DOHH2 (cell line): ENCODE measurements around the gene TAS1R2.

Experiments
- H3F3A ChIP-seq: fragments of 200-600 bp; sonication (generic), shearing (Covaris generic); 2 replicates; pipeline ENCODE4 v1.6.0; 2016; ENCODE audit warnings: antibody characterized with exemption, mild to moderate bottlenecking; ENCODE audit not compliant: control insufficient read depth, insufficient read depth
- H3K27ac ChIP-seq: fragments of 200-600 bp; sonication (generic); 2 replicates; pipeline ENCODE4 v1.5.1; 2014; ENCODE audit warnings: low read depth, mild to moderate bottlenecking, low read length, moderate library complexity
- H3K27me3 ChIP-seq: fragments of 200-600 bp; sonication (generic); 2 replicates; pipeline ENCODE4 v1.6.1; 2014; ENCODE audit warnings: mild to moderate bottlenecking, low read length, mixed read lengths; ENCODE audit not compliant: control insufficient read depth
- H3K36me3 ChIP-seq: fragments of 200-600 bp; sonication (generic); 2 replicates; pipeline ENCODE4 v1.6.1; 2014; ENCODE audit warnings: mild to moderate bottlenecking, low read length, moderate library complexity, mixed read lengths; ENCODE audit not compliant: control insufficient read depth
- H3K4me1 ChIP-seq: fragments of 200-600 bp; sonication (generic); 2 replicates; pipeline ENCODE4 v1.6.1; 2014; ENCODE audit warnings: mild to moderate bottlenecking, low read length, mixed read lengths; ENCODE audit not compliant: control insufficient read depth
- H3K4me2 ChIP-seq: fragments of 200-600 bp; sonication (generic); 2 replicates; pipeline ENCODE4 v1.6.0; 2014; ENCODE audit warnings: mild to moderate bottlenecking, low read length, moderate library complexity
- H3K4me3 ChIP-seq: fragments of 200-600 bp; sonication (generic); 2 replicates; pipeline ENCODE4 v1.5.1; 2014; ENCODE audit warnings: mild to moderate bottlenecking, low read length, mixed read lengths
- H3K79me2 ChIP-seq: fragments of 200-600 bp; sonication (generic); 2 replicates; pipeline ENCODE4 v1.6.1; 2014; ENCODE audit warnings: mild to moderate bottlenecking, low read length, mixed read lengths; ENCODE audit not compliant: control insufficient read depth
- H3K9me2 ChIP-seq: fragments of 200-600 bp; sonication (generic); replicated peaks from 2 replicates; pipeline ENCODE4 v1.6.1; 2014; ENCODE audit warnings: mild to moderate bottlenecking, low read length, mixed read lengths; ENCODE audit not compliant: control insufficient read depth
- H3K9me3 ChIP-seq: fragments of 200-600 bp; sonication (generic); 2 replicates; pipeline ENCODE4 v1.6.1; 2014; ENCODE audit warnings: antibody characterized with exemption, low read length, mixed read lengths; ENCODE audit not compliant: control insufficient read depth, insufficient read depth
- H4K20me1 ChIP-seq: fragments of 200-600 bp; sonication (generic); 2 replicates; pipeline ENCODE4 v1.6.0; 2014; ENCODE audit warnings: low read depth, mild to moderate bottlenecking, antibody characterized with exemption, low read length, moderate library complexity; ENCODE audit not compliant: control insufficient read depth, insufficient read depth
- CTCF ChIP-seq: fragments of 200-600 bp; sonication (generic); IDR thresholded peaks from one replicate; pipeline ENCODE4 v1.5.1; 2014; ENCODE audit warnings: antibody characterized with exemption, mild to moderate bottlenecking, low read depth, low read length; ENCODE audit not compliant: poor library complexity, severe bottlenecking
- EZH2phosphoT487 ChIP-seq: fragments of 200-600 bp; sonication (generic); IDR thresholded peaks from 2 replicates; pipeline ENCODE4 v1.6.1; 2017; ENCODE audit warnings: borderline replicate concordance, mild to moderate bottlenecking, antibody characterized with exemption, low read length, moderate library complexity, mixed read lengths

The TAS1R2 gene

GRCh38 chr1:18795002-18795689 lies 64.3 kb downstream of the TAS1R2 start:
- H3K4me1 ChIP-seq = peaks cover 7% of the 10 kb centered on the region
- H3K9me3 ChIP-seq = no peaks in the 10 kb centered on the region
- H3K27me3 ChIP-seq = no peaks in the 10 kb centered on the region
- H3K9me2 ChIP-seq = no peaks in the 10 kb centered on the region
- no peaks in the 10 kb centered on the region for H4K20me1 ChIP-seq
- no peaks in the 10 kb centered on the region for H3F3A ChIP-seq
- TF ChIP-seq CTCF = no peak
- no peak for TF ChIP-seq EZH2phosphoT487
- H3K4me2 ChIP-seq = no peak overlapping the region
- no peaks in the 10 kb centered on the region for H3K79me2 ChIP-seq
- no peak overlapping the region for H3K4me3 ChIP-seq
- no peak overlapping the region for H3K27ac ChIP-seq
- no peaks in the 10 kb centered on the region for H3K36me3 ChIP-seq

GRCh38 chr1:18794561-18794960 lies 64.9 kb downstream of the TAS1R2 start:
- no peaks in the 10 kb centered on the region for H3F3A ChIP-seq
- H3K4me3 ChIP-seq = no peak overlapping the region
- no peaks in the 10 kb centered on the region for H4K20me1 ChIP-seq
- no peak overlapping the region for H3K4me2 ChIP-seq
- no peaks in the 10 kb centered on the region for H3K36me3 ChIP-seq
- H3K9me2 ChIP-seq = no peaks in the 10 kb centered on the region
- H3K27me3 ChIP-seq = peaks cover 3% of the 10 kb centered on the region; the same call in 1 of the 2 replicates
- no peaks in the 10 kb centered on the region for H3K9me3 ChIP-seq
- TF ChIP-seq CTCF = no peak
- no peak for TF ChIP-seq EZH2phosphoT487
- H3K4me1 ChIP-seq = peaks cover 7% of the 10 kb centered on the region
- no peaks in the 10 kb centered on the region for H3K79me2 ChIP-seq
- H3K27ac ChIP-seq = no peak overlapping the region

DNA sequence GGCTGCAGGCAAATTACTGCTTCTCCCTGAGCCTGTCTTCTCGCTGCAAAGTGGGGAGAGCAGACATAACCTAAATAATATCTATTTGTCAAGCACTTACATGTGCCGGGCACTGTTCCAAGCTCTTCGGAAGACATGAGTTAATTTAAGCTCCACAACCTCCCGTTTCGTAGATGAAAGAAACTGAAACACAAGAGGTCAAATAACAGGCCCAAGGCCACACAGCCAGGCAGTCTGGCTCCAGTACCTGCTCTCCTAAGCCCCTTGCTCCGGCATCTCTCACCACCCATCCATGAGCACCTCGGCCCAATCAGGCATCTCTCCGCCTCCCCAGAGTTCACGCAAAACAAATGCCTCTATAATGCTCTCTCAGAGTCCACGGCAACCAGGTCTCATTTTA lies 65.4 kb downstream of the TAS1R2 start:
- no peaks in the 10 kb centered on the region for H3K9me3 ChIP-seq
- no peak for TF ChIP-seq CTCF
- no peak for TF ChIP-seq EZH2phosphoT487
- no peak overlapping the region for H3K4me3 ChIP-seq
- no peaks in the 10 kb centered on the region for H4K20me1 ChIP-seq
- no peaks in the 10 kb centered on the region for H3K36me3 ChIP-seq
- H3K79me2 ChIP-seq = no peaks in the 10 kb centered on the region
- H3K9me2 ChIP-seq = no peaks in the 10 kb centered on the region
- no peak overlapping the region for H3K4me2 ChIP-seq
- no peak overlapping the region for H3K27ac ChIP-seq
- peaks cover 7% of the 10 kb centered on the region for H3K4me1 ChIP-seq
- H3K27me3 ChIP-seq = peaks cover 5% of the 10 kb centered on the region; the same call in 1 of the 2 replicates
- H3F3A ChIP-seq = no peaks in the 10 kb centered on the region
